NCI-H2227 treated with DMSO at 0.1 percent for 48 hours (cell line): ENCODE data around the gene MAP3K1.
"Not testable (repeated sequence)": the region's sequence is repeated elsewhere in the genome, so short reads cannot be mapped to it uniquely, and the experiment has no call there.

Source experiments
- DNase-seq: peaks from one replicate; lab custom pipeline; 2025; lab: John Stamatoyannopoulos, UW

MAP3K1 gene

GRCh38 chr5:56816546-56817081, 1.3 kb downstream of the MAP3K1 start:
- DNase-seq: no peak

GRCh38 chr5:56817263-56818014, 2.1 kb downstream of the MAP3K1 start:
- no peak for DNase-seq

GRCh38 chr5:56818450-56819037, 3.2 kb downstream of the MAP3K1 start:
- DNase-seq: no peak

GRCh38 chr5:56819060-56819881, 3.9 kb downstream of the MAP3K1 start:
- no peak for DNase-seq

- DNase-seq: not testable (repeated sequence)
These were observed 6.5 kb downstream of the MAP3K1 start for GRCh38 chr5:56821868-56822267.

GRCh38 chr5:56822981-56823380, 7.6 kb downstream of the MAP3K1 start:
- DNase-seq: no peak

GRCh38 chr5:56824019-56824418, 8.7 kb downstream of the MAP3K1 start:
- DNase-seq: no peak

GRCh38 chr5:56825222-56825824, 10.0 kb downstream of the MAP3K1 start:
- no peak for DNase-seq

GRCh38 chr5:56827049-56827448, 11.7 kb downstream of the MAP3K1 start:
- DNase-seq: no peak

GRCh38 chr5:56827924-56828323, 12.6 kb downstream of the MAP3K1 start:
- no peak for DNase-seq

GRCh38 chr5:56829137-56829908, 14.0 kb downstream of the MAP3K1 start:
- DNase-seq: no peak

GRCh38 chr5:56831773-56832172, 16.4 kb downstream of the MAP3K1 start:
- DNase-seq: no peak

- no peak for DNase-seq
These were observed 18.0 kb downstream of the MAP3K1 start for GRCh38 chr5:56833325-56833724.

- no peak for DNase-seq
These were observed 22.0 kb downstream of the MAP3K1 start for GRCh38 chr5:56837381-56837780.

GRCh38 chr5:56837956-56838355, 22.6 kb downstream of the MAP3K1 start:
- no peak for DNase-seq

GRCh38 chr5:56838409-56839039, 23.2 kb downstream of the MAP3K1 start:
- DNase-seq: no peak

- no peak for DNase-seq
These were observed 23.7 kb downstream of the MAP3K1 start for GRCh38 chr5:56839062-56839461.

GRCh38 chr5:56840597-56840996, 25.2 kb downstream of the MAP3K1 start:
- DNase-seq: no peak

- no peak for DNase-seq
These were observed 29.9 kb downstream of the MAP3K1 start for GRCh38 chr5:56845277-56845676.

- no peak for DNase-seq
These were observed 30.6 kb downstream of the MAP3K1 start for GRCh38 chr5:56845904-56846480.

- no peak for DNase-seq
These were observed 32.9 kb downstream of the MAP3K1 start for GRCh38 chr5:56848206-56848605.
